Liver (tissue), 9 donors: Measurements from ENCODE around the gene CCDC85A. TPM values are rescaled to one million over a fixed set of nuclear protein-coding genes. Genes with fewer than 3 reads are reported as not detected.

Experiments used
- DNase-seq: peaks from one replicate; pipeline ENCODE4 v3.0.0-alpha.2; 2017; ENCODE audit warnings: low spot score
- H3K27ac ChIP-seq, 2 donors: one replicate each; pipeline ENCODE4 v1.7.0; 2013; ENCODE audit warnings: inconsistent platforms in 2 of 2, low read length in 2 of 2, control low read depth in 1 of 2, low read depth in 1 of 2, mild to moderate bottlenecking in 1 of 2
- H3K27me3 ChIP-seq, 4 donors: one replicate each; pipeline versions ENCODE4 v1.6.1 to v1.7.0; 2013; ENCODE audit warnings: low read length in 3 of 4, inconsistent platforms in 1 of 4, mild to moderate bottlenecking in 1 of 4, moderate library complexity in 1 of 4; ENCODE audit not compliant: control insufficient read depth in 4 of 4, insufficient read depth in 4 of 4
- H3K36me3 ChIP-seq, 4 donors: one replicate each; pipeline versions ENCODE4 v1.6.1 to v1.7.0; 2013; ENCODE audit warnings: low read length in 3 of 4, mild to moderate bottlenecking in 3 of 4, low read depth in 1 of 4, moderate library complexity in 1 of 4; ENCODE audit not compliant: control insufficient read depth in 4 of 4, insufficient read depth in 3 of 4
- H3K4me1 ChIP-seq, 4 donors: one replicate each; pipeline versions ENCODE4 v1.6.1 to v1.7.0; 2013; ENCODE audit warnings: low read length in 3 of 4, mild to moderate bottlenecking in 3 of 4, moderate library complexity in 1 of 4; ENCODE audit not compliant: control insufficient read depth in 4 of 4, insufficient read depth in 4 of 4
- H3K4me3 ChIP-seq, 3 donors: one replicate each; pipeline versions ENCODE4 v1.6.1 to v1.7.0; 2013; ENCODE audit warnings: low read length in 3 of 3, control low read depth in 1 of 3, low read depth in 1 of 3, mild to moderate bottlenecking in 1 of 3
- H3K9ac ChIP-seq, 2 donors: one replicate each; pipeline ENCODE4 v1.7.0; 2013; ENCODE audit warnings: low read length in 2 of 2, mild to moderate bottlenecking in 2 of 2, moderate library complexity in 2 of 2, control low read depth in 1 of 2, low read depth in 1 of 2
- H3K9me3 ChIP-seq, 4 donors: one replicate each; pipeline versions ENCODE4 v1.6.1 to v1.7.0; 2013; ENCODE audit warnings: low read length in 3 of 4; ENCODE audit not compliant: control insufficient read depth in 4 of 4
- EGR1 ChIP-seq, 2 donors: IDR thresholded peaks; 2 replicates each; pipeline ENCODE4 v1.6.1; 2016 to 2018; ENCODE audit warnings: antibody characterized with exemption in 2 of 2, low read depth in 2 of 2
- FOXA1 ChIP-seq: IDR thresholded peaks from 2 replicates; pipeline ENCODE4 v1.6.1; 2016; ENCODE audit warnings: antibody characterized with exemption
- FOXA2 ChIP-seq: IDR thresholded peaks from 2 replicates; pipeline ENCODE4 v1.6.1; 2016; ENCODE audit warnings: antibody characterized with exemption
- GABPA ChIP-seq, 2 donors: IDR thresholded peaks in 1 of 2; conservative IDR thresholded peaks in 1 of 2; 2 replicates each; pipeline ENCODE4 v1.6.1; 2016; ENCODE audit warnings: antibody characterized with exemption in 2 of 2, mild to moderate bottlenecking in 1 of 2, moderate library complexity in 1 of 2
- HNF4A ChIP-seq, 2 donors: conservative IDR thresholded peaks; 2 replicates each; pipeline ENCODE4 v1.6.1; 2016; ENCODE audit warnings: antibody characterized with exemption in 2 of 2, mild to moderate bottlenecking in 2 of 2
- HNF4G ChIP-seq: IDR thresholded peaks from 2 replicates; pipeline ENCODE4 v1.6.1; 2016; ENCODE audit warnings: antibody characterized with exemption
- JUND ChIP-seq, 2 donors: IDR thresholded peaks; 2 replicates each; pipeline ENCODE4 v1.6.1; 2016; ENCODE audit warnings: antibody characterized with exemption in 2 of 2
- NR2F2 ChIP-seq: IDR thresholded peaks from 2 replicates; pipeline ENCODE4 v1.6.1; 2016; ENCODE audit warnings: antibody characterized with exemption
- RAD21 ChIP-seq, 2 donors: IDR thresholded peaks; 2 replicates each; pipeline ENCODE4 v1.6.1; 2016; ENCODE audit warnings: antibody characterized with exemption in 2 of 2, mild to moderate bottlenecking in 2 of 2
- REST ChIP-seq: IDR thresholded peaks from 2 replicates; pipeline ENCODE4 v1.6.1; 2016; ENCODE audit warnings: antibody characterized with exemption, mild to moderate bottlenecking
- RXRA ChIP-seq, 2 donors: IDR thresholded peaks; 2 replicates each; pipeline ENCODE4 v1.6.1; 2017 to 2018; ENCODE audit warnings: antibody characterized with exemption in 2 of 2, mild to moderate bottlenecking in 1 of 2
- SP1 ChIP-seq: IDR thresholded peaks from 2 replicates; pipeline ENCODE4 v1.6.1; 2018; ENCODE audit warnings: antibody characterized with exemption, mild to moderate bottlenecking
- TAF1 ChIP-seq: conservative IDR thresholded peaks from 2 replicates; pipeline ENCODE4 v1.6.1; 2016; ENCODE audit warnings: antibody characterized with exemption, mild to moderate bottlenecking
- YY1 ChIP-seq: IDR thresholded peaks from 2 replicates; pipeline ENCODE4 v1.6.1; 2016; ENCODE audit warnings: antibody characterized with exemption, mild to moderate bottlenecking
- ZBTB33 ChIP-seq: IDR thresholded peaks from 2 replicates; pipeline ENCODE4 v1.6.1; 2016; ENCODE audit warnings: antibody characterized with exemption
- WGBS: extraction: QIAGEN DNeasy Blood & Tissue Kit; methylation state at CpG from one replicate; pipeline ENCODE4 v1.1.7; 2013; 5-methylcytosine and 5-hydroxymethylcytosine counted together
- polyA plus RNA-seq, 2 donors: library from polyadenylated mRNA; stranded (reverse) in 1 of 2; unstranded in 1 of 2; fragments of 200-250 nt in 1 of 2; fragments of >200 nt in 1 of 2; fragmentation: Nextera tagmentation in 1 of 2; extraction: Ambion mirVana in 1 of 2; gene quantifications; one replicate each; pipeline versions ENCODE4 v1.2.1 to v1.2.3, GENCODE V29; 2013 to 2015
- total RNA-seq, 2 donors: library from RNA; depleted of rRNA; stranded (reverse); fragments of >200 nt; gene quantifications; one replicate each; pipeline ENCODE4 v1.2.3, GENCODE V29; 2014
- TF ChIP-seq, protein P1 (sequence below): IDR thresholded peaks from 2 replicates; pipeline ENCODE4 v1.6.1; 2016; ENCODE audit warnings: antibody characterized with exemption
- TF ChIP-seq, protein P2 (sequence below): IDR thresholded peaks from 2 replicates; pipeline ENCODE4 v1.6.1; 2016; ENCODE audit warnings: antibody characterized with exemption
- donor health status: healthy.
- donor health status: healthy.
- donor health status: healthy.
- donor health status: healthy.
- donor health status: healthy.

The CCDC85A gene
- total and polyA plus RNA-seq, 4 donors: 0.05 to 0.17 (median 0.10) TPM

- TF ChIP-seq SP1: no peak
- TF ChIP-seq YY1: no peak
- TF ChIP-seq, protein P1, sequence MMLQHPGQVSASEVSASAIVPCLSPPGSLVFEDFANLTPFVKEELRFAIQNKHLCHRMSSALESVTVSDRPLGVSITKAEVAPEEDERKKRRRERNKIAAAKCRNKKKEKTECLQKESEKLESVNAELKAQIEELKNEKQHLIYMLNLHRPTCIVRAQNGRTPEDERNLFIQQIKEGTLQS: no peak
- no peak for TF ChIP-seq NR2F2
- TF ChIP-seq HNF4A (conservative IDR thresholded peaks at IDR 0.05): no peak
- TF ChIP-seq FOXA2: no peak
- TF ChIP-seq EGR1 (IDR thresholded peaks at IDR 0.05; ENCODE audit: low read depth in 2 of 2): no peak
- no peak for TF ChIP-seq FOXA1
- TF ChIP-seq REST: no peak
- TF ChIP-seq JUND (IDR thresholded peaks at IDR 0.05): no peak
- TF ChIP-seq RXRA (IDR thresholded peaks at IDR 0.05): no peak
- TF ChIP-seq GABPA (IDR thresholded peaks at IDR 0.05 in 1 of 2, conservative IDR thresholded peaks at IDR 0.05 in 1 of 2): no peak
- TF ChIP-seq RAD21 (IDR thresholded peaks at IDR 0.05): no peak
- TF ChIP-seq HNF4G: no peak
- Histone ChIP-seq H3K4me1 (peaks cover 0 to 8% (median 2%) of the 10 kb centered on the region in 4 donors), H3K36me3 (no peaks in the 10 kb centered on the region), H3K27ac (no peak overlapping the region), H3K9ac (no peak overlapping the region), H3K27me3 (no peaks in the 10 kb centered on the region), H3K4me3 (no peak overlapping the region), H3K9me3 (no peaks in the 10 kb centered on the region)
- WGBS: 85% methylated on average over 3 of the region's 3 CpGs
- DNase-seq: no peak
Observed at GRCh38 chr2:56316011-56316410, 132.2 kb downstream of the CCDC85A start.

DNA sequence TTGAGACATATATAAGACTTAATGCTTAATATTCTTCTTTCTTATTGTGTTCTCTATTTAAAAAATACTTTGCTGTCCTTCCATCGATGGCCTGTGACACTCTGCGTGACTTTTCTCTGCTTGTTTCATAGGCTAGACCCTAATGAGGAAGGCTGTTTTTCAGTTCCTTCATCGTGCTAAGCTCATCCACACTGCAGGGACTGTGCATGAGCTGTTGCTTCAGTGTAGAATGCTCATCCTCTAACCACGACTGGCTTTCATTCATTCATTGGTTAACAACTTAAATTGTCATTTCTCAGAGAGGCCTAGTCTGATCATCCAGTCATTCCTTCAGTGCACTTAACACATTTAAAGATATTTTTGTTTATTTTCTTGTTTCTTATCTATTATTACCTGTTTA lies 134.4 kb downstream of the CCDC85A start:
- no peak for DNase-seq
- TF ChIP-seq HNF4G (no peak), NR2F2 (no peak), ZBTB33 (no peak), EGR1 (IDR thresholded peaks at IDR 0.05; ENCODE audit: low read depth in 2 of 2) (no peak), TAF1 (no peak), RAD21 (IDR thresholded peaks at IDR 0.05) (no peak), FOXA1 (no peak), FOXA2 (no peak), HNF4A (conservative IDR thresholded peaks at IDR 0.05) (no peak), RXRA (IDR thresholded peaks at IDR 0.05) (no peak)
- TF ChIP-seq, protein P2, sequence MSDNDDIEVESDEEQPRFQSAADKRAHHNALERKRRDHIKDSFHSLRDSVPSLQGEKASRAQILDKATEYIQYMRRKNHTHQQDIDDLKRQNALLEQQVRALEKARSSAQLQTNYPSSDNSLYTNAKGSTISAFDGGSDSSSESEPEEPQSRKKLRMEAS: no peak
- H3K4me3 ChIP-seq: no peak overlapping the region
- no peaks in the 10 kb centered on the region for H3K9me3 ChIP-seq
- H3K4me1 ChIP-seq: peaks cover 0 to 8% (median 2%) of the 10 kb centered on the region in 4 donors
- H3K27me3 ChIP-seq: no peaks in the 10 kb centered on the region
- H3K27ac ChIP-seq: no peak overlapping the region
- H3K36me3 ChIP-seq: no peaks in the 10 kb centered on the region
- H3K9ac ChIP-seq: no peak overlapping the region
- WGBS: 92% methylated on average over 4 of the region's 4 CpGs
